HCEC 1CT (cell line): ENCODE data around the gene SLC16A4.

Source experiments
- DNase-seq: peaks from one replicate; pipeline ENCODE4 v3.0.0-alpha.2; 2017

The SLC16A4 gene

GRCh38 chr1:110321045-110321444, 69.8 kb downstream of the SLC16A4 start:
- no peak for DNase-seq

GRCh38 chr1:110320168-110320518, 70.7 kb downstream of the SLC16A4 start:
- no peak for DNase-seq

GRCh38 chr1:110319332-110320167, 71.3 kb downstream of the SLC16A4 start:
- no peak for DNase-seq

GRCh38 chr1:110318046-110318445, 72.8 kb downstream of the SLC16A4 start:
- DNase-seq: no peak

- no peak for DNase-seq
Observed at GRCh38 chr1:110316735-110317134, 74.1 kb downstream of the SLC16A4 start.
